ENCODE measurements around the gene ALG8.
"Not testable (repeated sequence)": the region's sequence is repeated elsewhere in the genome, so short reads cannot be mapped to it uniquely, and the experiment has no call there.

Gene ALG8

DNA sequence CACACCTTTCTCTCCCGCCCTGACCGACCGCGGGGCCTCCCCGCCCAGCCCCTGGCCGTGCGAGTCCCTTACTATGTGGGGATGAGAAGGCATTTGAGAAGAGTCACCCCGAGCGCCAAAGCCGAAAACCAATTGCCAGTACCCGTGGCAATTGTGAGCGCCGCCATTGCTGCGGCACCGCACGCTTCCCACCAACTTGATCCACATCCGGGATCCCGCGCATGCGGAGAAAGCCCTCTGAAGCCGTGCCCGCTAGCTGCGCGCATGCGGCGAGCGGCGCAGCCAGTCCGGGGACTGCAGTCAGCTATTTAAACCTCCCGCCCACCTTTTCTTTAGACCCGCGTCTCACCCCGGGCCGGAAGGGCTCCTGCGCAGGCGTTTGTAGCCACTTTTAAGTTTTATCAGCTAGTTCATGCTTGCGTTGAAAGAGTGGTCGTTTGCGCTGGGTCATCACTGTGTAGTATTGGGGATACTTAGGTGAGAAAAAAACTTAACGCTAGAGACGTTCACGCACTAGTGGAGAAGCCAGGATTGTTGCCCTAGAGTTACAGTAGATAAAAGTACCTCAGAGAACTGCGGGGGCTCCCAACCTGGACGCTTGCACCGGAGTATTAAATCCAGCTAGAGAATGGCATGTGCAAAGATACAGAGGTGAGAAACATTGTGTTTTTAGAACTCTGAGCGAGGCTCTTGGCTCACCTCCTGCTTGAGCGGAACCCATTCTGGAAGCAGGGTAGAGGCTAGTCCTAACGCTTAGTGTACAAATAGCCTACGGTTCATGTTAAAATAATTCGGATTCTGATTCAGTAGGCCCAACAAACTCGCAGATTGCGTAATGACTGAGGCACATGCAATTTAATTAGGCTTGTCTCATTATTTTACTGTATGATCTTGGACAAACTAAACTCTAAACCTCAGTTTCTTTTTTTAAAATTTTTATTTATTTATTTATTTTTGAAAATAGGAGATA lies at the start of gene ALG8:
ALG8 (minus strand) TSS at position 205 of the 970 bp plus-strand sequence; CDS start at position 167, 38 bp downstream.
- DNase-seq: peak; percentile 92

DNA sequence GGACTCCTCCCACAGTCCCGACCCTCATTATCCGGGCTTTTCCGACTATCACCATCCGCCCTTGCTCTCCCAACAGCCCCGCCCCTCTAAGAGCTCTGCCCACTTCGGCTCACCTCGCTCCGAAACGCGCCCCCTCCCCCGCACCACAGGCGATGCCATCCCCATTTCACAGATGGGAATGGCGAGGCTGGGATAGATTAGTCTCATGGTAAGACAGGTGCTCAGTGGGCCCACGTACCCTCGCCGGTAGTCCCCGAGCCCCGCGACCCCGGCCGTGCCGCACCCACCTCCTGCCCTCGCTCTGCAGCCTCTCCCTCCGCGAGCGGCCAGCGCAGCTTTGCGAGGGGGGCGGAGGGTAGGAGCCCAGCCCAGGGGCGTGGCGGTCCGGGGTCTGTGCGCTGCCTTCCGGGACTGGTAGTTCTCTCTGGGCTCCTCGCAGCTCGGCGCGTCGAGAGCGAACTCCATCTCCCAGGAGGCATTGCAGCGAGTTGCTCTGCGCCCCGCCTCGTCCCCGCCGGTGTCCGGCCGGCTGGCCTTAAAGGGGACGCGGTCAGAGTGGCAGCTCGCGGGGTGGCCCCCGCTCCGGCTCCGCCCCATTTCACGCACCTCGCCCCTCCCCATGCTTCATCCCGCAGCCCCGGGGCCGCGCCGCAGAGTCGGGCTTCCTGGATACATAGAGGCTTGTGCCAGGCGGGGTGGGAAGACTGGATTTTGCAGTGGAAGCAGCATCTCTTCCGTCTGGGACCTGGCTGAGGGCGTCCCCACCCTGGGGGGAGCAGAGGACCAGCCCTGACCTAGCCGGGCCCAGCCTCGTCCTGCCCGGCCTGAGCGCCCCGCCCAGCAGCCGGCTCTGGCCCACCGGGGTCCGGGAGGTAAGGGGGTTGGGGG lies 49.1 kb upstream of the ALG8 start, which contains the start of the genes KCTD21 and USP35:
KCTD21 (minus strand) TSS at position 341 of the 888 bp plus-strand sequence. CDS start 14,072 bp downstream, outside the sequence.
USP35 (plus strand) TSS at position 634 of the 888 bp plus-strand sequence. CDS start 7,327 bp downstream, outside the sequence.
- peak; percentile 97 for DNase-seq

DNA sequence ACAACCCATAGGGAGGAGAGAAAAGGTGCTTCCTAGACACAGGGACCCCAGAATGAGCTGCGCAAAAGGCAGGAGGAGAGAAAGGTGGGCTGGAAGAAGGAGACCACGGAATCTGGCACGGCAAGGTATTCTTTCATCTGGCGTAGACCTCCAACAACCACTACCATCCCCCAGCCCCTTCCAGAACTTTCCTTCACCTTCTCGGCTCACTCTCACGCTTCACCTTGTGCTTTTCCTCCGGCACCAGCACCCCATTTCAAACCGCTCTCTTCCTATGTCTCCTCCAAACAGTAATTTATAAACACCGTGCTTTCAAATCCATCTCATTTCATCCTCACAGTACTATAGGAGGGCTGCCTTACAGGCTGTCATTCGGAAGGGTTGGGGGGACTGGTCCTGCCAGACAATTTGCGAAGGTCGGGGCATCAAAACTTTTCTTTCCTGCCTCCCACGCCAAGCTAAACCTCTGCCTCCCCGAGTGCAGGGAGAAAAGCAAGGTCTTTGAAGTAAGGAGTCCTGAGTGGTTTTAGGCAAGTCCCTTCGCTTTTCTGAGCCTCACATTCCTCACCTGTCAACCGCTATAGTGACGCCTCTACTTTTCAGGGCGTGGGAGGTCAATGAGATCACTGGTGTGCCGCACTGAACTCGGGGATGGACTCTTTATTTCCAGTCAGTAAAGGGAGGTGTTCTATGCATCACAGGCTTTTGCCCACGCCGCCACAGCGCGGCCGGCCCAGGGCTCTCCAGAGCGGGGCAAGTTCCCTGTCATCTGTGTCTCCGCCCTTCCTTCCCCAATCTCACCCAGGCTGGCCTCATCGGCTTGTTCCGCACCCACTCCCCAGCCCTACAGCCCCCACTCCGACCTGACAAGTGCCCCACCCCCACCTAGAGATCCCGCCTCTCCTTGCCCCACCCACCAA lies 48.2 kb upstream of the ALG8 start:
- DNase-seq: no peak

DNA sequence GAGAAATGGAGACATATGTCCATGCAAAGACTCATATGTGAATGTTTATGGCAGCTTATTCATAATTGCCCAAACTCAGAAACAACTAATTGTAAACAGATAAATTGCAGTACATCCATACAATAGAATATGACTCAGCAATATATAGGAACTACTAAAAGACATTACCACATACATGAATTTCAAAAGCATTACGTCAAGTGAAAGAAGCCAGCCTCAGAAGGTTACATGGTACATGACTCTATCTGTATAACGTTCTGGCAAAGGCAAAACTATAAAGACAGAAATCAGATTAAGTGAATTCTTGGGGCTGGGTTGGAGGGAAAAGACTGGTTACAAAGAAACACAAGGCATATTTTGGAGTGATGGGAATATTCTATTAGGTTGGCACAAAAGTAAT lies 41.8 kb upstream of the ALG8 start:
- DNase-seq: no peak

DNA sequence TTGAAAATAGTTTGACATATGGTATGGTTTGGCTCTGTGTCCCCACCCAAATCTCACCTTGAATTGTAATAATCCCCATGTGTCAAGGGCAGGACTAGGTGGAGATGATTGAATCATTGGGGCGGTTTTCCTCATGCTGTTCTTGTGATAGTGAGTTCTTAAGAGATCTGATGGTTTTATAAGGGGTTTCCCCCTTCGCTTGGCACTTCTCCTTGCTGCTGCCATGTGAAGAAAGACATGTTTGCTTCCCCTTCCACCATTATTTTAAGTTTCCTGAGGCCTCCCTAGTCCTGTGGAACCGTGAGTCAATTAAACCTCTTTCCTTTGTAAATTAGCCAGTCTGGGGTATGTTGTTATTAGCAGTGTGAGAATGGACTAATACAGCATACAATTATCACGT lies 41.3 kb upstream of the ALG8 start:
- no peak for DNase-seq

DNA sequence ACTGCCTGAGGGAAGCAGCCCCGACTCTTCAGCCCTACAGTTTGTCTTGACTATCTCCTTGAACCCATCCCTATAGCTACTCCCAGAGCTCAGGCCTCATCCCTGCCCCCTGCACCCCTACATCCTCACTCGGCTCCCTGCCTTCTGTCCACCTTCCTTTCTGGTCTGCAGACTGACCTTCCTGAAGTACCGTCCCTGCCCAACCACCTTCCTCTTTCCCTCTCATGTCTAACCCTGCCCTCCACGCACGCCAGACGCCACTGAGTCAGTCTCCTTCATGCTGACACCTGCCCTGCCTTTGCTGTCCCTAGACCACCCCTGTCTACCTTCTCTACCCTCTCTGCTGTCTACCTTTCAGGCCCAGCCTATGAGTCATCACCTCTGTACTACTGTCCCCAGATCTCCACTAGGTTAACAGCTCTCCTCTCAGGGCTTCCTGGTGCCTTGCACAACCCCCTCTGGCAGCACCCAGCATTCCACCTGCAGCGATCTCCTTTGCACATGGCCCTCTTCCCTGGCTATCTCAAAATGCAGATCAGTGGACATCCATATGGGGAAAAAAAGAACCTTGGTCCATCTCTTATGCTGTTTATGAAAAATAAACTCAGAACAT lies 40.1 kb upstream of the ALG8 start:
- no peak for DNase-seq

DNA sequence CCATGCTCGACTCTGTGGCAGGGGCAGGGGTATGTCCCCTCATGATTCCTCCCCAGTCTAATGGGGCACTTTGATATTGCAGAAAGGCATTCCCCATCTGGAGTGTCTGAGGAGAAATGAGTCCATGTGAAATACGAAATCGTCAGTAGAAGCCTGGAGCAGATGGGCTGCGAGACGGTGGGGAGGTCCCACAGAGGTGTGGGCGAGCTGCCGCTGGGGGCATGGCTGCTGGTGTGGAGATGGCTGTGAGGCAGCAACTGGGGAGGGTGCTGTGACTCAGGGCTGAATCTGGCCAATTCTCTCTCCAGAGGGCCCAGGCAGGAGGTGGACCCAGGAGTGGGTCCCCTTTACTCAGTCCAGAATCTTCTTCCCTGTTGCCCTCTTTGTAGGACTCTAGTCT lies 37.8 kb upstream of the ALG8 start:
- DNase-seq: no peak

DNA sequence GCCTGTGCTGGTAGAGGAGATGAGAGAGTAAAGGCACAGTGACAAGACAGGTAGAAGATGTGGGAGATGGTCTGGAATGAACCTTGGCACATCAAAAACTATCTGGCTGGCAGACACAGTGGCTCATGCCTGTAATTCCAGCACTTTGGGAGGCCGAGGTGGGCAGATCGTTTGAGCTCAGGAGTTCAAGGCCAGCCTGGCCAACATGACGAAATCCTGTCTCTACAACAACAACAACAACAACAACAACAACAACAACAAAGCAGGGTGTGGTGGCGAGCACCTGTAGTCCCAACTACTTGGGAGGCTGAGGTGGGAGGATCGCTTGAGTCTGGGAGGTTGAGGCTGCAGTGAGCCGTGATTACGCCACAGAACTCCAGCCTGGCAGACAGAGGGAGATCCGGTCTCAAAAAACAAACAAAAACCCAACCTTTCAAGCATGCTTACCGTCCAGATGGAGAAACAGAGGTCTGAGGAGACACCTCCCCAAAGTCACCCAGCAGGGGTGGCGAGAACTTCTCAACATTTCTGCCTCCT lies 37.2 kb upstream of the ALG8 start:
- no peak for DNase-seq

DNA sequence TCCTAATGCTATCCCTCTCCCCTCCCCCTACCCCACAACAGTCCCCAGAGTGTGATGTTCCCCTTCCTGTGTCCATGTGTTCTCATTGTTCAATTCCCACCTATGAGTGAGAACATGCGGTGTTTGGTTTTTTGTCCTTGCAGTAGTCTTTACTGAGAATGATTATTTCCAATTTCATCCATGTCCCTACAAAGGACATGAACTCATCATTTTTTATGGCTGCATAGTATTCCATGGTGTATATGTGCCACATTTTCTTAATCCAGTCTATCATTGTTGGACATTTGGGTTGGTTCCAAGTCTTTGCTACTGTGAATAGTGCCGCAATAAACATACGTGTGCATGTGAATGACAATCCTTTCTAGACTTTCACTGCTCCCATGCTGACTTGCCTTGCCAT lies 36.4 kb upstream of the ALG8 start:
- DNase-seq: not testable (repeated sequence)

DNA sequence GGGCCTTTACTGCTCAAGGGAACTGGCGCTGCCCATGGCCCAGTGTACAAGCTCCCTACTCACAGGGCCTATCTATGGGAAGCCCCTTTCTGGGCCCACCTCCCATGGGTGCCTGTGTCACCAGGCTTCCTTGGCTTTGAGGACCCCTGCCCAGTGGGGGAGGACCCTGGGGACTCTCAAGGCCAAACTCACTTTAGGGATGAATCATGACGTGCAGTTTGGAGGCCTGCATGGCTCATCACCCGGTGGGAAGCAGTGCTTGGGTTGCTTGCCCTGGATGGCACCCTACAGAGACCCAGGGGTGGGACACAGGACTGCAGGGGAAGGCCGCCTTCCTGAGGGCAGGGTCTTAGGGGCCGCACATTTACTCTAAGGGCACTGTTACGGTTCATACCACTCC lies 32.5 kb upstream of the ALG8 start:
- DNase-seq: no peak

DNA sequence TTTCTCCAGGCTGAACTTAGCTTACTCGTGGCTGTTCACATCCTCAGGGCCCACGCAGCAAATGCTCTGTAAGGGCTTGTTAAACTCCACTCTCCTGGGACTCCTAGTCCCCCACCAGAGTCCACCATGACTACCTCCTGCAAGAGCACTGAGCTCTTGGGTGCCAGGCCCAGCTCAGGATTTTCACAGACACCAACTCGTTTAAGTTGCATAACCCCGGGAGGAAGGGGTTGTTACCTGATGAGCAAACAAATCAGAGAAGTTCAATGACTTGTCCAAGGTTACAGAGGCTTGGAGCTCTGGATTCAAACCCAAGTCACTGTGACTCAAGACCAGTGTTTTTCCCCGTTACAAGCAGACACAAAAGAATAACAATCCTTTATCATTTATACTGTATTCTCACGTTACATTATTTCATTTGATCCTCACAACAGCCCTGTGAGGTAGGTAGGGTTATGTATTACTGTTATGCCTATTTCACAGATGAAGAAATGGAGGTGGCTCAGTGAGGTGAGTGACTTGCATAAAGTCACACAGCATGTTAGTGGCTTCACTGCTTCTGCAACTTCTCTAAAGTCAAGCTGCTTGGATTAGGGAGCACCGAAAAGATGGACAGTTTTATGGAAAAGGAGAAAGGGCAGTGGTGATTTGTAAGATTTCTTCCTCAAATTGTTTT lies 31.6 kb upstream of the ALG8 start:
- DNase-seq: no peak

DNA sequence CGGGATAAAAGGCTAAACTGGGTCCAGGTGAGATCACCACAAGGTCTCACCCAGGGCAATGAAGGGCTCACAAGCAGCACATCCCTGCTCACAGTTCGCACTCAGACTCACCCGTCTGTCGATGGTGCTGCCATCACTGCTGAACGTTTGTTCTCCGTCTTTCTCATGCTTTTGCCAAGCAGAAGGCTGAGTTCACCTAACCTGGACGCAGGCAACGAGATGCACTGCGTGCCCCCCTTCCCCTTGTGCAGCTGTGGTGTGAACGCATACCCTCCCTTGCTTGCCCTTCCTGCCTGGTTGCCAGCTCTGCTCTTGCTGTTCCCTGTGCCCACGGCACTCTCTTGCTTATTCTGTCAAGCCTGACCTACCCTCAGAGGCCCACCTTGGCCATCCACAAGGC lies 31.0 kb upstream of the ALG8 start:
- no peak for DNase-seq

DNA sequence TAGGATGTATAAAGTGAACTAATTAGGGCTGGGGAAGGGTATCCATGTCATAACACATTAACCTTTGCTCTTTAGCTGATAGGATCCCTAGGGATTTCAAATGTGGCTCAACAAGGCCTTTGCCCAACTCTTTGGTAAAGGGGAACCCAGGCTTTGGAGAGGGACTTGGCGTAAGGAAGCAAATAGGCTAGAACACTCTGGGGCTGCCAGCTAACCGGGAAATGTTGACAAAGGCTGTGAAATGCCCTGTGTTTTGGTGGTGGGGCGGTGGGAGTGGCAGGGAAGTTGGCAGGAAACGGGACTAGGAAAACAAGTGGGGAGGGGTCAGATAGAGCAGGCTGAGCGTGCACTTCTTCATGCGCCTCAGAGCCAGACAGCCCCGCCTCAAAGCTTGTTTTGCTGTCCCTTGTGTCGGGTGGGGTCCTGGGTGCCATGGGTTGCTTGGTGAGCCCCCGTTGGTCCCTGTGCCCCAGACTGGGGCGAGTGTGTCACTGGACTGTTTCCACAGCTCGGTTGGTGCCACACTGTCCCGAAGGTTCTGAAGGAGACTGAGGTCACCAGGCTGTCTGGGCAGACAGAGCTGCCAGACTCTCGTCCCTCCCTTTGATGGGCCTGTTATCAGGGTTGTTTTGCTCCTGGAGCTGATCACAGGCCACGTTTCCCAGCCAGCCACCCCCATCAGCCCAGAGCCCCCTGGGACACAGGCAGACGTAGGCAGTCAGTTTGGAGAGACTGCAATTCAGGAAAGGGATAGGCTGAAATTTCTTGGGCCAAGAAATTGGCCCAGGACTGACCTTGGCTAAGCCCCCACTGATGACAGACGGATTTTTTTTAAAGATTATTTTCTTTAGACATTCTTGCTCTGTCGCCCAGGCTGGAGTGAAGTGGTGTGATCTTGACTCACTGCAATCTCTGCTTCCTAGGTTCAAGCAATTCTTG lies 29.4 kb upstream of the ALG8 start:
- DNase-seq: no peak

DNA sequence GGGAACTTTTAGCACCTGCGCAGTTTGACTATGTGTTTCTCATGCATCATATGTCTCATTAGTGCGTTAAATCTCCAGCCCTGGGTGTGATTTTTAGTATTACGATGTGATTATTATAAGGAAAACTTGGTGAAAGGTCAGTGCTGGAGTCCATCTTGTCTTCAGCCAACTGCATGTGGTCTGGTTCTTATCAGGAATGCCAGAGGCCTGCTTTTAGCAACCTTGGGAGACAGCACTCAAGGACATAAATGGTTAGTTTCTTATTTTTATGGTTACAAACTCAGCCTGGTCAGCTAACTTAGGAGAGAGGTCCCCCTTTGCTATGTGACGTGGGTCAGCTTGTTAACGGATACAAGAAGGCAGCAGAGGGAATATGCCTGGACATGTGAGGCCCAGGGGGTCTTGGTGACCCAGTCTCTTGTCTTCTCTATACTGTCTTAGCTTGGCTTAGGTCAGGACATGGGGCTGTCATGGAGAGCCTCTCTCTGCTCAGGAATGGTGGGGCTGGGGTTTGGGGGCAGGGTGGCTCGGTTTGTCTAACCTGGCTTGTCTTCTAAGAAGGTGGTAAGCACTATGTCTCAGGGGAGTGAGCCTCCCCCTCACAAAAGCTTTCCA lies 27.5 kb upstream of the ALG8 start:
- no peak for DNase-seq

DNA sequence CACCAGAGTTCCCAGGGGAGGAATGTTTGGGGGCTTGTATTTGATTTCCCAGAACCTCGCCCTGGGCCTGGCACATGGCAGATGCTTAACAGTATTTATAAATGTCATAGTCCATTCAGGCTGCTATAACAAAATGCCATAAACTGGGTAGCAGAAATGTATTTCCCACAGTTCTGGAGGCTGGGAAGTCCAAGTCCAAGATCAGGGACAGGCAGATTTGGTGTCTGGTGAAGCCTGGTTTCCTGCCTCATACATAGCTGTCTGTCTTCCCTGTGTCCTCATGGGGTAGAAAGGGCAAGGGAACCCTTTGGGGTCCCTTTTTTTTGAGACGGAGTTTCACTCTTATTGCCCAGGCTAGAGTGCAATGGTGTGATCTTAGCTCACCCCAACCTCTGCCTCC lies 25.0 kb upstream of the ALG8 start:
- no peak for DNase-seq

DNA sequence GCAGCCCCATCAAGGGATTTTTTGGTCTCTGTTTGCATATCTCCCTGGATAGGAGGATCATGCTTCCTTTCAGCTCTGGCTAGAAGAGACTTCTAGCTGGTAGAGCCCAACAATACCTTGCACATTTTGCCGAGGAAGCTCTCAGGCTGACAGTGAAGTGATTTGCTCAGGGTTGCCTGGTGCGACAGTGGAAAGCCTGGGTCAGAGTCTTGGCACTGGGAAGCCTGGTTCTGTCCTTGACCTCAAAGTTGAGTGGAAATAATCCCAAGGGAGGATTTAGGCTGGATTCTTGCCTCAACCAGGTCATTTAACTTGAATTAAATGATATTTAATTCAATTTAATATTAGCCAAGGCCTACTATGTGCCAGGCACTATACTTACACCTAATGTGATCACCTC lies 24.4 kb upstream of the ALG8 start:
- DNase-seq: peak; percentile 15

DNA sequence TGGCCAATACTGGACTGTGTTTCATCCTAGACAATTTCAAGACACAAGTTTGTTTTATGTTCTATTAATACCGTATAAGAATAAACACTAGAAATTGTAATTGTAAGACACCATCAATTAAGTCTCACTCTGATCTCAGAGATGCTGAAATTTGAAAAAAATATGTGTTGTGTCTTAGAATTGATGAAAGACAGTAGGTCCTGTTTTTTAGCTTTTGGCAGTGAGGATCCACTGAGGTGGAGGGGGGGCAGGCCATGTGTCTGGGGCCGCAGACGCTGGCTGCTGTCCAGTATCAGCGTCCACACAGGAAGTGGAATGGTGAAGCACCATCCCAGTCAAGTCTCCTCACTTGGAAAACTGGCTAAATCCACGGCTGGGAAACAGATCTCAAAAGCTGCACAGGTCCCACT lies 22.5 kb upstream of the ALG8 start:
- no peak for DNase-seq

DNA sequence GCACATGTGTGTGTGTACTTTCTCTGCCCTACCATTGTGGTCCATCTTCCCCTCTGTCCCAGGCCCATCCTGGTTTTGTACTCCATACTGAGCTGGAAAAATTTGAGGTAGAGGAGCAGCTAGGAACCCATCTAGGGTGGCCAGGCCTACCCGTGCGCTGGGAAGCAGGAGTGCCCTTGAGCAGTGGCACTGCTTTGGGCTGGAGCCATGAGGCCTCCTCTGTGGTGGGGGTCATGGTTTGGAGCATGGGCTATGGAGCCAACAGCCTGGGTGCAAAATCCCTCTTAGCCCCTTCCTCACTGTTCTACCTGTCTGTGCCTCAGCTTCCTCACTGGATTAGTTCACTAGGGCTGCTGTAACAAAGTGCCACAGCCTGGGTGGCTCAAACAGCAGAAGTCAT lies 21.9 kb upstream of the ALG8 start:
- no peak for DNase-seq

DNA sequence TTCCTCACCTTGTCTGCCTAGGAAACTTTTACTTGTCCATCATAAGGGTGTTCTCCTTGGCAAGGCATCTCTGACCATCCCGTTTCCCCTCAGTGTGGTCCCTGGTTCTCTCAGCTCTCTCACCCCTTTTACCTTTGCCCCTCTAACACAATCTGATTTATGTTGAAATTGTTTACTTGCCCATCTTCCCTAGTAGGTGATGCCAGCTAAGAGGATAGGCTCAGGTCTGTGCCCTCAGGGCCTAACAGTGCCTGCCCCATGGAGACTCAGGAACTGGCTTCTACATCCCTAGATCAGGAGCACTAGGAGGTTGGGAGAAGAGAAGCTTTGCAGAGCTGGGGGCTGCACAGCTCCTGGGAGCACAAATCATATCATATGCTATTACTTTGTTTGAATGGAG lies 21.1 kb upstream of the ALG8 start:
- no peak for DNase-seq
